Fibroblast of villous mesenchyme (primary cell): Measurements from ENCODE around the gene DIPK1A. TPM values are rescaled to one million over a fixed set of nuclear protein-coding genes. Genes with fewer than 3 reads are reported as not detected.

Source experiments
- DNase-seq: peaks from one replicate; pipeline ENCODE4 v3.0.0-alpha.2; 2010; ENCODE audit warnings: low read depth
- H3K4me3 ChIP-seq: 2 replicates; pipeline ENCODE4 v1.5.1; 2011; ENCODE audit warnings: low read depth, mild to moderate bottlenecking, low read length
- CTCF ChIP-seq: IDR thresholded peaks from 2 replicates; pipeline ENCODE4 v1.5.1; 2012; ENCODE audit warnings: low read depth, mild to moderate bottlenecking, low read length; ENCODE audit not compliant: insufficient read depth
- total RNA-seq: library from RNA; depleted of rRNA; stranded (reverse); fragments of >200 nt; gene quantifications from 2 replicates; pipeline ENCODE4 v1.2.3, GENCODE V29; 2012

The DIPK1A gene
- total RNA-seq, 1 donor = 39.3 TPM

- DNase-seq = no peak
- TF ChIP-seq CTCF = no peak
- H3K4me3 ChIP-seq = no peak overlapping the region
These were observed 40.6 kb upstream of the DIPK1A start for GRCh38 chr1:93001893-93002292.

- TF ChIP-seq CTCF = no peak
- DNase-seq = peak; percentile 5
These were observed 39.5 kb upstream of the DIPK1A start for GRCh38 chr1:93000751-93001175.

GRCh38 chr1:93000291-93000690, 39.0 kb upstream of the DIPK1A start:
- no peak for DNase-seq
- no peak overlapping the region for H3K4me3 ChIP-seq
- no peak for TF ChIP-seq CTCF

More at GRCh38 chr1:93000751-93001175, 39.5 kb upstream of the DIPK1A start:
- H3K4me3 ChIP-seq = no peak overlapping the region

GRCh38 chr1:92998821-92999220, 37.6 kb upstream of the DIPK1A start:
- TF ChIP-seq CTCF = no peak
- no peak for DNase-seq

GRCh38 chr1:92995441-92996430, 34.5 kb upstream of the DIPK1A start:
- TF ChIP-seq CTCF = no peak
- no peak overlapping the region for H3K4me3 ChIP-seq
- DNase-seq = no peak

More at GRCh38 chr1:92998821-92999220, 37.6 kb upstream of the DIPK1A start:
- no peak overlapping the region for H3K4me3 ChIP-seq

GRCh38 chr1:92994105-92994712, 32.9 kb upstream of the DIPK1A start:
- DNase-seq = peak; percentile 87
- TF ChIP-seq CTCF = peak; percentile 79
- H3K4me3 ChIP-seq = no peak overlapping the region
